KOPT-K1 (cell line): ENCODE measurements around the gene RPL13.

ENCODE experiments used
- H3K27ac ChIP-seq: fragments of 200-600 bp; sonication (generic); 2 replicates; pipeline ENCODE4 v1.5.1; 2016; ENCODE audit warnings: antibody characterized with exemption, mild to moderate bottlenecking, low read depth, low read length; ENCODE audit not compliant: poor library complexity, severe bottlenecking
- H3K36me3 ChIP-seq: fragments of 200-600 bp; sonication (generic); 2 replicates; pipeline ENCODE4 v1.5.1; 2017; ENCODE audit warnings: antibody characterized with exemption, mild to moderate bottlenecking, low read length, moderate library complexity; ENCODE audit not compliant: insufficient read depth
- H3K9me3 ChIP-seq: fragments of 200-600 bp; sonication (generic); 2 replicates; pipeline ENCODE4 v1.5.1; 2017; ENCODE audit warnings: antibody characterized with exemption, low read length, mild to moderate bottlenecking; ENCODE audit not compliant: insufficient read depth, poor library complexity, severe bottlenecking

The RPL13 gene

GRCh38 chr16:89536886-89537548, 23.5 kb upstream of the RPL13 start:
- H3K27ac ChIP-seq = no peak overlapping the region
- peaks cover 93% of the 10 kb centered on the region for H3K36me3 ChIP-seq
- no peaks in the 10 kb centered on the region for H3K9me3 ChIP-seq

GRCh38 chr16:89537549-89537925, 22.9 kb upstream of the RPL13 start:
- Histone ChIP-seq H3K9me3 (no peaks in the 10 kb centered on the region), H3K36me3 (peaks cover 93% of the 10 kb centered on the region)

GRCh38 chr16:89538286-89538685, 22.2 kb upstream of the RPL13 start:
- no peaks in the 10 kb centered on the region for H3K9me3 ChIP-seq
- no peak overlapping the region for H3K27ac ChIP-seq
- H3K36me3 ChIP-seq = peaks cover 91% of the 10 kb centered on the region

More at GRCh38 chr16:89537549-89537925, 22.9 kb upstream of the RPL13 start:
- H3K27ac ChIP-seq = no peak overlapping the region

- peaks cover 90% of the 10 kb centered on the region for H3K36me3 ChIP-seq
- no peaks in the 10 kb centered on the region for H3K9me3 ChIP-seq
Observed at GRCh38 chr16:89540557-89540956, 19.9 kb upstream of the RPL13 start.

GRCh38 chr16:89541792-89542191, 18.7 kb upstream of the RPL13 start:
- H3K9me3 ChIP-seq = no peaks in the 10 kb centered on the region
- H3K27ac ChIP-seq = no peak overlapping the region
- peaks cover 88% of the 10 kb centered on the region for H3K36me3 ChIP-seq

More at GRCh38 chr16:89540557-89540956, 19.9 kb upstream of the RPL13 start:
- H3K27ac ChIP-seq = no peak overlapping the region

- Histone ChIP-seq H3K9me3 (no peaks in the 10 kb centered on the region), H3K27ac (no peak overlapping the region), H3K36me3 (peaks cover 84% of the 10 kb centered on the region)
Observed at GRCh38 chr16:89544113-89544512, 16.4 kb upstream of the RPL13 start.

- no peak overlapping the region for H3K27ac ChIP-seq
Observed at GRCh38 chr16:89544713-89545043, 15.8 kb upstream of the RPL13 start.

GRCh38 chr16:89545044-89545830, 15.2 kb upstream of the RPL13 start:
- Histone ChIP-seq H3K36me3 (peaks cover 86% of the 10 kb centered on the region), H3K9me3 (no peaks in the 10 kb centered on the region), H3K27ac (no peak overlapping the region)

More at GRCh38 chr16:89544713-89545043, 15.8 kb upstream of the RPL13 start:
- H3K36me3 ChIP-seq = peaks cover 85% of the 10 kb centered on the region
- no peaks in the 10 kb centered on the region for H3K9me3 ChIP-seq

GRCh38 chr16:89545831-89546574, 14.5 kb upstream of the RPL13 start:
- Histone ChIP-seq H3K27ac (no peak overlapping the region), H3K9me3 (no peaks in the 10 kb centered on the region), H3K36me3 (peaks cover 87% of the 10 kb centered on the region)

- H3K9me3 ChIP-seq = no peaks in the 10 kb centered on the region
- H3K27ac ChIP-seq = no peak overlapping the region
- H3K36me3 ChIP-seq = peaks cover 87% of the 10 kb centered on the region
Observed at GRCh38 chr16:89546781-89547180, 13.7 kb upstream of the RPL13 start.

- Histone ChIP-seq H3K27ac (no peak overlapping the region), H3K36me3 (peaks cover 87% of the 10 kb centered on the region), H3K9me3 (no peaks in the 10 kb centered on the region)
Observed at GRCh38 chr16:89547291-89547690, 13.2 kb upstream of the RPL13 start.

GRCh38 chr16:89547860-89548259, 12.6 kb upstream of the RPL13 start:
- peaks cover 88% of the 10 kb centered on the region for H3K36me3 ChIP-seq
- no peaks in the 10 kb centered on the region for H3K9me3 ChIP-seq

GRCh38 chr16:89548344-89549006, 12.0 kb upstream of the RPL13 start:
- peak overlapping the region; percentile 73 for H3K27ac ChIP-seq
- no peaks in the 10 kb centered on the region for H3K9me3 ChIP-seq
- H3K36me3 ChIP-seq = peaks cover 89% of the 10 kb centered on the region

More at GRCh38 chr16:89547860-89548259, 12.6 kb upstream of the RPL13 start:
- peak overlapping the region; percentile 73 for H3K27ac ChIP-seq

- H3K36me3 ChIP-seq = peaks cover 89% of the 10 kb centered on the region
- H3K9me3 ChIP-seq = no peaks in the 10 kb centered on the region
- peak overlapping the region; percentile 73 for H3K27ac ChIP-seq
Observed at GRCh38 chr16:89549007-89549700, 11.3 kb upstream of the RPL13 start.
